CD14-positive monocyte (primary cell): ENCODE measurements around the gene ZNF410. TPM values are rescaled to one million over a fixed set of nuclear protein-coding genes. Genes with fewer than 3 reads are reported as not detected.

Experiments
- DNase-seq, 3 donors: peaks; one replicate each; pipeline ENCODE4 v3.0.0-alpha.2; 2011 to 2022
- H2AFZ ChIP-seq: 2 replicates; pipeline ENCODE4 v1.6.0; 2012; ENCODE audit warnings: mild to moderate bottlenecking, low read depth, low read length, inconsistent platforms; ENCODE audit not compliant: insufficient read depth, poor library complexity, severe bottlenecking
- H3K27ac ChIP-seq, 2 donors: 1 replicate in 1 of 2; 2 replicates in 1 of 2; pipeline ENCODE4 v1.5.1; 2012 to 2013; ENCODE audit warnings: low read length in 2 of 2, control low read depth in 1 of 2, inconsistent platforms in 1 of 2, low read depth in 1 of 2, mild to moderate bottlenecking in 1 of 2
- H3K27me3 ChIP-seq, 2 donors: one replicate each; pipeline versions ENCODE4 v1.6.0 to v1.6.1; 2011 to 2013; ENCODE audit warnings: low read length in 2 of 2; ENCODE audit not compliant: control insufficient read depth in 2 of 2, insufficient read depth in 2 of 2
- H3K36me3 ChIP-seq, 2 donors: replicated peaks in 1 of 2; 1 replicate in 1 of 2; 2 replicates in 1 of 2; pipeline versions ENCODE4 v1.5.1 to v1.6.1; 2012 to 2013; ENCODE audit warnings: low read length in 2 of 2, control low read depth in 1 of 2, inconsistent platforms in 1 of 2, mild to moderate bottlenecking in 1 of 2; ENCODE audit not compliant: insufficient read depth in 2 of 2, control insufficient read depth in 1 of 2
- H3K4me1 ChIP-seq, 2 donors: 1 replicate in 1 of 2; 2 replicates in 1 of 2; pipeline versions ENCODE4 v1.5.1 to v1.6.1; 2012 to 2013; ENCODE audit warnings: low read length in 2 of 2, control low read depth in 1 of 2, inconsistent platforms in 1 of 2, mild to moderate bottlenecking in 1 of 2, moderate library complexity in 1 of 2; ENCODE audit not compliant: insufficient read depth in 2 of 2, control insufficient read depth in 1 of 2
- H3K4me2 ChIP-seq: replicated peaks from 2 replicates; pipeline ENCODE3; 2012; ENCODE audit warnings: low read length, moderate library complexity, mild to moderate bottlenecking; ENCODE audit not compliant: poor library complexity, severe bottlenecking; ENCODE audit errors: extremely low read depth
- H3K4me3 ChIP-seq, 3 experiments: fragments of 200-600 bp in 1 of 3; sonication (generic) in 1 of 3; replicated peaks in 1 of 3; 1 replicate in 2 of 3; 2 replicates in 1 of 3; pipeline ENCODE4 v1.5.1; 2011 to 2013; ENCODE audit warnings: low read length in 3 of 3, mild to moderate bottlenecking in 3 of 3, control low read depth in 2 of 3, low read depth in 2 of 3, inconsistent platforms in 1 of 3, moderate library complexity in 1 of 3
- H3K79me2 ChIP-seq: 2 replicates; pipeline ENCODE4 v1.6.0; 2012; ENCODE audit warnings: mild to moderate bottlenecking, control low read depth, inconsistent platforms, low read length, moderate library complexity; ENCODE audit not compliant: insufficient read depth
- H3K9ac ChIP-seq: 2 replicates; pipeline ENCODE4 v1.6.0; 2017; ENCODE audit warnings: low read length, mild to moderate bottlenecking; ENCODE audit not compliant: insufficient read depth, poor library complexity, severe bottlenecking
- H3K9me3 ChIP-seq, 2 donors: replicated peaks in 1 of 2; 1 replicate in 1 of 2; 2 replicates in 1 of 2; pipeline versions ENCODE4 v1.5.1 to v1.6.1; 2012 to 2013; ENCODE audit warnings: low read length in 2 of 2, control low read depth in 1 of 2; ENCODE audit not compliant: control insufficient read depth in 1 of 2, insufficient read depth in 1 of 2
- H4K20me1 ChIP-seq: 2 replicates; pipeline ENCODE4 v1.6.0; 2012; ENCODE audit warnings: mild to moderate bottlenecking, low read length, control low read depth, moderate library complexity; ENCODE audit not compliant: insufficient read depth
- H3K27ac Mint-ChIP-seq, 7 donors: one replicate each; pipeline ENCODE4 v1.8.0; 2020; ENCODE audit warnings: mild to moderate bottlenecking in 7 of 7, mixed read lengths in 7 of 7, moderate library complexity in 6 of 7, inconsistent platforms in 2 of 7
- H3K27me3 Mint-ChIP-seq, 3 donors: one replicate each; pipeline ENCODE4 v1.8.0; 2021 to 2022; ENCODE audit warnings: low read depth in 3 of 3, mild to moderate bottlenecking in 3 of 3, mixed read lengths in 3 of 3, moderate library complexity in 3 of 3, inconsistent platforms in 1 of 3
- H3K36me3 Mint-ChIP-seq, 2 donors: one replicate each; pipeline ENCODE4 v1.8.0; 2020; ENCODE audit warnings: mixed read lengths in 2 of 2, inconsistent platforms in 1 of 2, mild to moderate bottlenecking in 1 of 2
- H3K4me1 Mint-ChIP-seq: one replicate; pipeline ENCODE4 v1.8.0; 2020; ENCODE audit warnings: mild to moderate bottlenecking, mixed read lengths
- H3K4me3 Mint-ChIP-seq, 2 donors: one replicate each; pipeline ENCODE4 v1.8.0; 2020; ENCODE audit warnings: mild to moderate bottlenecking in 2 of 2, mixed read lengths in 2 of 2, moderate library complexity in 1 of 2
- H3K9me3 Mint-ChIP-seq, 7 donors: one replicate each; pipeline ENCODE4 v1.8.0; 2020 to 2022; ENCODE audit warnings: mixed read lengths in 7 of 7, mild to moderate bottlenecking in 6 of 7, moderate library complexity in 6 of 7, inconsistent platforms in 2 of 7
- CTCF ChIP-seq: fragments of 200-600 bp; IDR thresholded peaks from one replicate; pipeline ENCODE4 v1.8.0; 2022; ENCODE audit warnings: antibody characterized with exemption, mild to moderate bottlenecking
- WGBS: methylation state at CpG from one replicate; pipeline ENCODE4 v1.1.5; 2013; ENCODE audit warnings: missing lambda C conversion rate; ENCODE audit not compliant: insufficient coverage; 5-methylcytosine and 5-hydroxymethylcytosine counted together
- intact Hi-C, 2 donors: fragments of 100-400 bp; cut with micrococcal nuclease; formaldehyde crosslinking; loops; one replicate each; pipeline versions ENCODE4 v1.15.0 to v1.15.1; 2023
- polyA plus RNA-seq, 3 donors: library from polyadenylated mRNA; depleted of rRNA in 1 of 3; unstranded in 2 of 3; stranded (reverse) in 1 of 3; fragments of 300-500 nt in 2 of 3; fragments of >200 nt in 1 of 3; fragmentation: Illumina TruSeq in 2 of 3; gene quantifications; 1 replicate in 2 of 3; 2 replicates in 1 of 3; pipeline ENCODE4 v1.2.3, GENCODE V29; 2012 to 2021

Gene ZNF410
- polyA plus RNA-seq, 3 donors, result 20.4 to 53.3 (median 42.5) TPM

- H3K79me2 ChIP-seq, result no peaks in the 10 kb centered on the region
- peaks cover 21% of the 10 kb centered on the region for H3K4me1 Mint-ChIP-seq
Measured at GRCh38 chr14:73859145-73859544, 27.5 kb upstream of the ZNF410 start.

GRCh38 chr14:73861073-73861472 is 25.6 kb upstream of the ZNF410 start:
- Mint-ChIP-seq H3K27me3 (peaks cover 0 to 2% (median 0%) of the 10 kb centered on the region in 3 donors), H3K36me3 (peaks cover 0 to 6% of the 10 kb centered on the region in 2 donors), H3K4me1 (peaks cover 21% of the 10 kb centered on the region), H3K27ac (peak overlapping the region; percentile 15 to 76 (median 61)), H3K9me3 (peaks cover 0 to 6% (median 0%) of the 10 kb centered on the region in 7 donors), H3K4me3 (no peak overlapping the region)
- H4K20me1 ChIP-seq, result no peaks in the 10 kb centered on the region
- no peak for DNase-seq
- no peak overlapping the region for H3K4me2 ChIP-seq
- no peaks in the 10 kb centered on the region for H3K9me3 ChIP-seq
- no peak for TF ChIP-seq CTCF
- no peak overlapping the region for H2AFZ ChIP-seq
- H3K4me1 ChIP-seq, result peaks cover 14% of the 10 kb centered on the region in 2 donors
- no peak overlapping the region for H3K9ac ChIP-seq
- no peaks in the 10 kb centered on the region for H3K27me3 ChIP-seq
- no peaks in the 10 kb centered on the region for H3K79me2 ChIP-seq
- H3K4me3 ChIP-seq, result no peak overlapping the region
- intact Hi-C loops, result no loop called here
- H3K27ac ChIP-seq, result peak overlapping the region in 1 of 2 donors; percentile 34
- WGBS, result 93% methylated on average over 3 of the region's 5 CpGs
- H3K36me3 ChIP-seq, result no peaks in the 10 kb centered on the region

More at GRCh38 chr14:73859145-73859544, 27.5 kb upstream of the ZNF410 start:
- Histone ChIP-seq H3K9ac (no peak overlapping the region), H3K27ac (peak overlapping the region in 1 of 2 donors; percentile 75), H3K27me3 (no peaks in the 10 kb centered on the region), H3K4me1 (peaks cover 14% of the 10 kb centered on the region in 2 donors), H3K4me3 (no peak overlapping the region), H4K20me1 (no peaks in the 10 kb centered on the region), H3K9me3 (no peaks in the 10 kb centered on the region), H3K4me2 (peak overlapping the region; percentile 1), H2AFZ (no peak overlapping the region), H3K36me3 (no peaks in the 10 kb centered on the region)
- H3K36me3 Mint-ChIP-seq, result no peaks in the 10 kb centered on the region
- intact Hi-C loops, result no loop called here
- DNase-seq, result peak in 2 of 3 donors; percentile 11 to 17
- H3K27ac Mint-ChIP-seq, result peak overlapping the region; percentile 70 to 93 (median 84)
- H3K4me3 Mint-ChIP-seq, result no peak overlapping the region
- peaks cover 0 to 2% (median 0%) of the 10 kb centered on the region in 3 donors for H3K27me3 Mint-ChIP-seq
- TF ChIP-seq CTCF, result no peak
- peaks cover 0 to 6% (median 0%) of the 10 kb centered on the region in 7 donors for H3K9me3 Mint-ChIP-seq
